GM19099 (cell line): Measurements from ENCODE around the gene CACNA1C.

Source experiments
- POLR2A ChIP-seq: IDR thresholded peaks from 3 replicates; pipeline ENCODE4 v1.6.1; 2011; ENCODE audit warnings: low read depth; ENCODE audit not compliant: insufficient read length; ENCODE audit errors: extremely low read depth

CACNA1C gene

GRCh38 chr12:2693244-2693860, 640.6 kb downstream of the CACNA1C start:
- TF ChIP-seq POLR2A: no peak

GRCh38 chr12:2693980-2694610, 641.3 kb downstream of the CACNA1C start:
- no peak for TF ChIP-seq POLR2A

- TF ChIP-seq POLR2A: no peak
Observed at GRCh38 chr12:2696136-2696535, 643.3 kb downstream of the CACNA1C start.

GRCh38 chr12:2697057-2697800, 644.4 kb downstream of the CACNA1C start:
- TF ChIP-seq POLR2A: no peak

- no peak for TF ChIP-seq POLR2A
Observed at GRCh38 chr12:2698566-2698965, 645.8 kb downstream of the CACNA1C start.

GRCh38 chr12:2710701-2711100, 657.9 kb downstream of the CACNA1C start:
- no peak for TF ChIP-seq POLR2A

GRCh38 chr12:2719392-2719791, 666.6 kb downstream of the CACNA1C start:
- TF ChIP-seq POLR2A: no peak

- no peak for TF ChIP-seq POLR2A
Observed at GRCh38 chr12:2722806-2723205, 670.0 kb downstream of the CACNA1C start.

- no peak for TF ChIP-seq POLR2A
Observed at GRCh38 chr12:2732290-2732689, 679.5 kb downstream of the CACNA1C start.

GRCh38 chr12:2733493-2734355, 680.9 kb downstream of the CACNA1C start:
- TF ChIP-seq POLR2A: no peak

- no peak for TF ChIP-seq POLR2A
Observed at GRCh38 chr12:2735432-2735831, 682.6 kb downstream of the CACNA1C start.

- TF ChIP-seq POLR2A: no peak
Observed at GRCh38 chr12:2737656-2738241, 685.0 kb downstream of the CACNA1C start.

- no peak for TF ChIP-seq POLR2A
Observed at GRCh38 chr12:2739069-2739468, 686.3 kb downstream of the CACNA1C start.

GRCh38 chr12:2739832-2740641, 687.2 kb downstream of the CACNA1C start:
- TF ChIP-seq POLR2A: no peak
